Measurements from ENCODE around the gene KCNIP1.
A peak's percentile ranks its signal among the peaks of the same experiment; 100 is the strongest.

Gene KCNIP1

GRCh38 chr5:170678811-170679210 is 175.0 kb downstream of the KCNIP1 start:
- no peak overlapping the region for H3K4me3 ChIP-seq (ENCODE audit: low read depth, low read length)
- TF ChIP-seq CTCF (IDR thresholded peaks at IDR 0.05; ENCODE audit: insufficient read depth, low read depth, low read length, missing control alignments), result no peak
- DNase-seq (ENCODE audit: low read depth), result no peak

- peak; percentile 27 for DNase-seq (ENCODE audit: low read depth)
- H3K4me3 ChIP-seq (ENCODE audit: low read depth, low read length), result no peak overlapping the region
- no peak for TF ChIP-seq CTCF (IDR thresholded peaks at IDR 0.05; ENCODE audit: insufficient read depth, low read depth, low read length, missing control alignments)
Measured at GRCh38 chr5:170681013-170681433, 177.2 kb downstream of the KCNIP1 start.

- TF ChIP-seq CTCF (IDR thresholded peaks at IDR 0.05; ENCODE audit: insufficient read depth, low read depth, low read length, missing control alignments), result no peak
- no peak overlapping the region for H3K4me3 ChIP-seq (ENCODE audit: low read depth, low read length)
- DNase-seq (ENCODE audit: low read depth), result no peak
Measured at GRCh38 chr5:170691657-170692056, 187.8 kb downstream of the KCNIP1 start.

GRCh38 chr5:170693701-170694100 is 189.9 kb downstream of the KCNIP1 start:
- no peak for DNase-seq (ENCODE audit: low read depth)
- no peak for TF ChIP-seq CTCF (IDR thresholded peaks at IDR 0.05; ENCODE audit: insufficient read depth, low read depth, low read length, missing control alignments)
- no peak overlapping the region for H3K4me3 ChIP-seq (ENCODE audit: low read depth, low read length)

GRCh38 chr5:170694911-170695310 is 191.1 kb downstream of the KCNIP1 start:
- H3K4me3 ChIP-seq (ENCODE audit: low read depth, low read length), result no peak overlapping the region
- no peak for DNase-seq (ENCODE audit: low read depth)
- TF ChIP-seq CTCF (IDR thresholded peaks at IDR 0.05; ENCODE audit: insufficient read depth, low read depth, low read length, missing control alignments), result no peak

GRCh38 chr5:170697031-170697430 is 193.2 kb downstream of the KCNIP1 start:
- no peak for TF ChIP-seq CTCF (IDR thresholded peaks at IDR 0.05; ENCODE audit: insufficient read depth, low read depth, low read length, missing control alignments)
- DNase-seq (ENCODE audit: low read depth), result no peak
- no peak overlapping the region for H3K4me3 ChIP-seq (ENCODE audit: low read depth, low read length)

GRCh38 chr5:170700503-170700902 is 196.7 kb downstream of the KCNIP1 start:
- no peak for DNase-seq (ENCODE audit: low read depth)
- no peak for TF ChIP-seq CTCF (IDR thresholded peaks at IDR 0.05; ENCODE audit: insufficient read depth, low read depth, low read length, missing control alignments)
- no peak overlapping the region for H3K4me3 ChIP-seq (ENCODE audit: low read depth, low read length)

All from GM12865 (cell line).